Measurements from ENCODE around the gene ZNF487.
"Not testable (repeated sequence)": the region's sequence is repeated elsewhere in the genome, so short reads cannot be mapped to it uniquely, and the experiment has no call there.

ZNF487 gene

DNA sequence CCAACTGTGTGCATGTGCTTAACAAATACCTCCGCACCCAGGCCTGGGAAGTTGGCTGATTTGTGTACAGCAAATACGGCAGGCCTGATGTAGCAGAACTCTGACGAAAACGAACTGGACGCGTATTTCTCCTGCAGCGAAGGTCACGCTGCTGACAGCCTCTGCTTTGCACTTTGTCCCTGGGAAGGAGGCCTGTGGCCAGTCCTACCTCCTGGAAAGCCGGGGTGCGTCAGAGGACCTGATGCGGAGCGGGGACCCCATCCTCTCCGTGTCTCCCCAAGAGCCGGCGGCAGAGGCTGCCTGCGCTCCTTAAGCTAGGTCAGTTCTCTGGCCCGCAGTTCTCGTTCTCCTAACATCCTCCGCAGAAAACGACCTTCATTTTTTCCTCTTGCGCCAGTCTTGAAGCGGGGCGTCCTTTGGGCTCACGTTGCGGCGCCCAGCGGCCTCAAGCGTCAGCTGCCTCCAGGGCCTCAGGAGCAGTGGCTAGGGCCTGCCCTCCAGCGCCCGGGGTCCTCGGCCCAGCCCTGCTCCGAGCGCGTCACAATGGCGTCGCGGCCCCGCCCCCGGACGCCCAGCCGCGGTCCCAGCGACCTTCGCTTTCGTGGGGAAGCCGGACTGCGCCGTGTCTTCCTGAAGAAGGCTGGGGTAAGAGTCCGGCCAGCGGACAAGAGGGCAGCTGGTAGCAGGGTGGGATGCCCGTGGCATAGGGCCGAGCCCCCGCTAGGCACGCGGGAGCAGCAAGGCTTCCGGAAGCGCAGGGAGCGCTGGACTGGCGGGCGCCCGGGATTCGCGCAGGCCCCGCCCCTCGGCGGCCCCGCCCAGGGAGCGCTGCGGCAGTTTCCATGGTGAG lies at the start of gene ZNF487:
TSS of gene ZNF487 (plus strand) at position 821 of the 850 bp plus-strand sequence. CDS start 38,703 bp downstream, outside the sequence.
- DNase-seq (ENCODE audit: low read depth in 2 of 2), result peak; percentile 76 to 77

DNA sequence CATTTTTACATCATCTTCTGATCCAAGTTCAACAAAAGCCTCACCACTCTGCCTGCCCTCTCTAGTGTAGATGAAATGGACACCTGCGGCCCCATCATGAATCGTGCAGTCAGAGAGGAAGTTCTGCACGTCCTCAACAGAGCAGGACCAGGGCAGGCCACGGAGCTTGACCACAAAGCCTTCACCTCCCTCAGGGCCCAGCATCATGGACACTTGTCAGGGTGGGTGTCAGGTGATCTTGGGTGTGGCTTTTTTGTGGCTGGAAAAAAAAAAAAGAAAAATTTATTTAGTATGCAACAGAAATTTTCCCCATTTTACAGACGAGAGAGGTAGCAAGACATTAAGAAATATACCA lies 49.3 kb upstream of the ZNF487 start:
- DNase-seq (ENCODE audit: low read depth in 2 of 2), result no peak

DNA sequence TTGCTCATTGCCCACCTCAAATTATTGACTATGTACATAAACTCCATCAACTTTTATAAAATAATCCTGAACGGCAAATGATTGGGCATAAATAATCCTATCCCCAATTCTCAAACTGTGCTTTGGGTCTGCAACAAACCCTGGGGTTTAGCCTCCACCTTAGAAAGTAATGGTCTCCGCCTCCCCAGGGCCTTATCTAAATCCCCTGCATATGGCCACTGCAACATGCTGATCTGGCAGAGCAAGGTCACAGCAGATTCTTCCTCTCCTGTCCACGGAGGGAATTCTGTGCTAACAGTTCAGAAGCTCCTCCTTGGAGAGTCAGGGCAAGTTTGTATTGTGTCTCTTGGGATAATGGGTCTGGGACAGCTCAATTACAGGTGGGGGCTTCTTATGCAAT lies 47.0 kb upstream of the ZNF487 start:
- DNase-seq (ENCODE audit: low read depth in 2 of 2), result no peak

DNA sequence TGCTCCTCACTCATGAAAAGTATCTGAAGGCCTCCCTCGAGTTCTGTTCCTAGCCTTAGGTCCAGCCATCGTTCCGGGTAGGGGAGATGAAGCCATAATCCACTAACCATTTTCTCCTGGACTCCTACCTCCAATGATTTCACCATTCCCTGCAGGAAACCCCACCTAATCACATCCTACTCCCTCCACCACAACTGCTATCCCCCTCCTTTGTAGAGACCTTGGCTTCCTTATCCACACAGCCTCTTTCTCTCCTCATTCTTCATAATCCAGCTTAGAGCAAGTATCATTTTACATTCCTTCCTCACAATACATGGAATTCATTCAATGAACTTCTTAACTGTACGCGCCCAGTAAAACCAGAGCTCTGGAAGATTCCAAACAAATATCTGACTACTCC lies 46.6 kb upstream of the ZNF487 start:
- no peak for DNase-seq (ENCODE audit: low read depth in 2 of 2)

DNA sequence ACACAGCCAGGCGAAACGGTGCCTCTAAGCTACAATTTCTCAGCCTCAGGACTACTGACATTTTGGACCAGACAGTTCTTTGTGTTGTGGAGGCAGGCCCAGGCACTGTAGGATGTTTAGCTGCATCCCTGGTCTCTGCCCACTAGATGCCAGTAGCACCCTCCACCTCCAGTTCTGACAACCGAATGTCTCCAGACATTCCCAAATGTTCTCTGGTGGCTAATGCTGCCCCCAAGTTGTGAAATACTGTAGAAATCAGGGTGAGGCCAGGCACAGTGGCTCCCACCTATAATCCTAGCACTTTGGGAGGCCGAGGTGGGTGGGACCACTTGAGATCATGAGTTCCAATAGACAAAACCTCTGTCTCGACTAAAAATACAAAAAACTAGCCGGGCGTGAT lies 46.2 kb upstream of the ZNF487 start:
- DNase-seq (ENCODE audit: low read depth in 2 of 2), result no peak

DNA sequence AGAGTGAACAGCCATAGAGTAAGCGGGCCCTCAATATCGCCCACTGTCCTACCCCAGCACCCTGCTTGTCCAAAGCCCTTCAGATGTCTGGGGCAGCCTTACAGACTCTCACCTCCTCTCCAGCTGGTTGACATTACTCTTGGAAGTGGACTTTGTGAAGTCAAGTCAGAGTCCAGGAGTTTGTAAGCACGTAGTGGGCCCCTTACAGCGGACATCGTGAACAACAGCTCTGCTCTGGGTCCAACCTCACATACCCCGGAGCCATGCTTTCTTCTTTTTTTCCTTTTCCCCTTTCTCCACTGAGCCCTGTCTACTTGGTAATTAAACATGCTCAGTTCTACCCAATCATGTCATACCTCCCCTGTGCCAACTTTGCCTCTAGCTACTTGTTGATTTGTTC lies 45.4 kb upstream of the ZNF487 start:
- DNase-seq (ENCODE audit: low read depth in 2 of 2), result no peak

DNA sequence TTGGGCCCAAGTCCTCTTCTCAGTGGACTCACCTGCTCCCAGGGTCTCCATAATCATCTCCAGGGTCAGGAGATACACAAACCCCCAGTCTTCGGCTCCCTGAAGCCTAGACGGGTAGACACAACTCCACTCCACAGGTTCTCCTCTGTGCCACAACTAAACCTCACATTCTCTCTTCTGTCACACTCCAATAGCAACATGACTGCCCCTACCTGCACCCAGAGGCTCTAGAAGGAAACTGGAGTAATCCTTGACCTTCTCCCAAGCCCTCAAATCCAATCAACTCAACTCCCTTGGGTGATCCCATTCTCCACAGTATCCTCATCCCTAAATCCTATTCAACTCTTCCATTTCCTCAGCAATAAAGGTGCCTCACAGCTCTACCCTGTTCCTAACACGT lies 44.2 kb upstream of the ZNF487 start:
- no peak for DNase-seq (ENCODE audit: low read depth in 2 of 2)

DNA sequence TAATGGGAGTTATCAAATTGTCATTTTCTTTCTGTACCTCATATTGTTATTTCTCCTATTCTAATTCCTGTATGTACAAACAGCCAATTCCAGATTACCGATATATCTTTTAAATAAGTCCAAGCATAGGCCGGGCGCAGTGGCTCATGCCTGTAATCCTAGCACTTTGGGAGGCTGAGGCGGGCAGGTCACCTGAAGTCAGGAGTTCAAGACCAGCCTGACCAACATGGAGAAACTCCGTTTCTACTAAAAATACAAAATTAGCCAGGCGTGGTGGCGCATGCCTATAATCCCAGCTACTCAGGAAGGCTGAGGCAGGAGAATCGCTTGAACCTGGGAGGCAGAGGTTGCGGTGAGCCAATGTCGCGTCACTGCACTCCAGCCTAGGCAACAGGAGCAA lies 43.7 kb upstream of the ZNF487 start:
- DNase-seq (ENCODE audit: low read depth in 2 of 2), result not testable (repeated sequence)

DNA sequence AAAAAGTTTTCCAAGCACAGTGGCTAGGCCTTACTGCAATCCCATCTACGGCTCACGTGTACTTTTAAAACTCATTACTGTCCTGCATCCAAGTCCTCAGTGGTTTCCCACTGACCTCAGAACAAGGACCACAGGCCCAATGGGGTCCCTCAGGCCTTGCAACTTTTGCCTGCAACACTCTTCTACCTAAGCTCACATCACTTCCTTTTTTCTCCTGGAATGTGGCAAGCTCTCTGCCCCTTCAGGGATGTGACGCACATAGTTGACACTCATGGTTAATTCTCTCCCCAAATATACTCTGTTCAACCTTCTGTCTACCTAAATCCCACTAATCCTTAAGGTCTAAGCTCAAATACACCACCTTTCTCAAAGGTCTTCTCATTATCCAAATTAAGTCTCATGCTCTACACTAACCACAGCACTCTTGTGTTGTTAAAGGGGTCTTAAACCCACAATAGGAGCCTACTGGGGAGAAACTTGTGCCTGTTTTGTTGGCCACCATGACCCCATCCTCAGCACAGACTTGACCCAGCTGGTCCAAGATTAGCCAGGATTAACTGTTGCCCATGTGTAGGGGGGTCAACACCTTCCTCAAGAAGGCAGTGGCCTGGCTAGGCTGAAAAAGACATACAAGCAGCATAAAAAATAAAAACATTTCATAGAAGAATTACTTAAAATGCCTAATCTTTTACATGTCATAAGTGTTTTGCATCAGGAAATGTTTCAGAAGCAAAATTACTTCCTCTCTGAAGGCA lies 43.1 kb upstream of the ZNF487 start:
- DNase-seq (ENCODE audit: low read depth in 2 of 2), result no peak

DNA sequence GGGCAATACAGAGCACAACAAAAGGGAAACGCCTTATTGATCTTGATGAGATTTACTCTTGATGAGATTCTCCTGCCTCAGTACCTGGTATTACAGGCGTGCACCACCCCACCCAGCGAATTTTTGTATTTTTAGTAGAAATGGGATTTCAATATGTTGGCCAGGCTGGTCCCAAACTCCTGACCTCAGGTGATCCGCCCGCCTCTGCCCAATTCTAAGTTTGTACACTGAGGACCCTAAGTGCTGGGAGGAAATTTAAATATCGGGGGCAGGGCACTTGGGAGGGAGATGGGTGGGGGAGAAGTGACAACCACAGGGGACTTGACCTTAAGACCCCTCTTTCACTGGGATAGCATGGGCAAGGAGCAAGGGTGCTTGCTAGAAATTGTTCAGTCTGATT lies 42.0 kb upstream of the ZNF487 start:
- no peak for DNase-seq (ENCODE audit: low read depth in 2 of 2)

DNA sequence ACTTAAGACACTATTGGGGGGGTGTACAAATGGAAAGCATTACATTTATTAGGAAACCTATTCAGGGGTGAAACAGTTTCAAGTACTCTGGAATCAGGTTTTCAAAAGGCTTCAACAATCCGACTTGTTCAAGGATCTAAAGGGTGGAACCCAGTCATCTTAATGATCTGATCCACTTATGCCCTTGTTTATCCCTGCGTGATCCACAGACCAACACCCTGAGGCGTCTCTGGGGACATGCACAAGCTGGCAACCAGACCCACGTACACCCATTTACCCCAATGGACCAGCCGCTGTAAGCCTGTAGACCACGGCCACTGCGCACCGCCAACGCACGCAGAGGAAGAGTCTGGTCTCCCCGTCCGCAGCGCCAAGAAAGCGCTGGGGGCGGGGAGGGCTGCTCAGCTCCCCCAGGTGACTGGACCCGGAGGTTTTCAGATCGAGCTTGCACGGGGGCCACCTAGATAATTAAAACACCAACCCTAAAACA lies 41.3 kb upstream of the ZNF487 start:
- DNase-seq (ENCODE audit: low read depth in 2 of 2), result no peak

DNA sequence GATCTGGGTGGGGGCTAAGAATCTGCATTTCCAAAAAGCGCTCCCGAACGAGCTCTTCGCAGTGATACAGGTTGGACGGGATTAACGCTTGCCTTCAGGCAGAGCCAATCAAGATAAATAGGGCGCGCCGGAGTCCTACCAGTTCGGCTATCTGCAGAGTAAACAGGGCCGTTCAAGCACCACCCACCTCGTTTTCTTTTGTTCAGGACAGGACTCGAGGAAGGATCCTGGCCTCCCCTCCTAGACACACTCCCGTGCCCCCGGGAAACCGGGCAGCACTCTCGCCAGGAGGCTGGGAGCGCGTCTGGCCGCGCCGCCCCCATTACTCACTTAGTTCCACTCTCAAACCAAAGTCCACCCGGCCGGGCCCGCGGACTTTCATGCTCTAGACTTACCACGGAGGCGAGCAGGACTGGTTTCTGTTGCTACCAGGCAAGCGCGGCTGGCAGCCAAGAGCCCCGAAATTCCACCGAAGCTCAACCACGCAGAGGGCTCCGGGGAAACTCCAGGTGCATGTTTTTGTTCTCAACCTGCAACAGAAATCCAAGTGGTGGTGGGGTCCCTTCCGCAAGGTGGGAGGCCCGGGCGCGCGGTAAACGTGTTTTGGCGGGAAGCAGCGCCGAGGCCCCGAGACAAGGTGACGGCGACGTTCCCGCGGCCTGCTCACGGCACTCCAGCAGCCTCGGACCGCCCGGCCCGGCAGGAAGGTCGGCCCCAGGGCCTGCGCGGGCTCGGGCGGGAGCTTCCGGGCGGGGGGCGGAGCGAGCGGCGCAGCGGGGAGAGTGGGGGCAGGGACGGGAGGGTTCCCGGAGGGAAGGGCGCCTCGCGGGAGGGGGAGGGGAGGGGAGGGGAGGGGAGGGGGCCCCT lies 40.6 kb upstream of the ZNF487 start:
- DNase-seq (ENCODE audit: low read depth in 2 of 2), result no peak

DNA sequence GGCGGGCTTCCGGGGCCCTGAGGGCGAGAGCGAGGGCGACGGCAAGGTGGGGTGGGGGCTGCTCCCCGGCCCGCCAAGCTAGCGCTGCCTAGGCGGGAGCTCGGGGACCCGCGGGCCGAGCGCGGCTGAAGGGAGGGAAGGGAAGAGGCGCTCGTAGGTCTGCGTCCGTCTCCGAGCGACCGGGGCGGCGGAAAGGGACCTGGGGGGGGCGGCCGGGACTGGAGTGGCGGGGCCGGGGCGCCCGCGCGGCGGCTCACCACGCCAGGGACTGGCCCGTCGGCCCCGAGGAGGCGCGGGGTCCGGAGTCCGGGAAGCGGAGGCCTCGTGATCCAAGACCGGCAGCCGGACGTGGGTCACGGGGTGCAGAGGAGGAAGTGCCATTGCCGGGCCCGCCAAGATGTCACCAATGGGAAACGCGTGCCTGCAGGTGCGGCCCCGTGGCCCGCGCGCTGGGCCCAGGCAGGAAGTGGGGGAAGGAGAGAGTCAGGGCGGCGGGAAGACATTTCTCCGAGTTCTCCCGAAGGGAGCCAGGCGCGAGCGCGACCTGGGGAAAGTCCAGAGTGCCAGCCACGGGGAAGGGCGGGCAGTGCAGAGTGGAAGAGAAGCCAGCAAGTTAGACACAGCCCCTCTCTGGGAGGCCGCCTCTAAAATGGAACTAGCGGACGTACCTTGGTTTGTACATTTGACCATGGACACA lies 39.8 kb upstream of the ZNF487 start:
- peak in 1 of 2 donors; percentile 37 for DNase-seq (ENCODE audit: low read depth in 2 of 2)

DNA sequence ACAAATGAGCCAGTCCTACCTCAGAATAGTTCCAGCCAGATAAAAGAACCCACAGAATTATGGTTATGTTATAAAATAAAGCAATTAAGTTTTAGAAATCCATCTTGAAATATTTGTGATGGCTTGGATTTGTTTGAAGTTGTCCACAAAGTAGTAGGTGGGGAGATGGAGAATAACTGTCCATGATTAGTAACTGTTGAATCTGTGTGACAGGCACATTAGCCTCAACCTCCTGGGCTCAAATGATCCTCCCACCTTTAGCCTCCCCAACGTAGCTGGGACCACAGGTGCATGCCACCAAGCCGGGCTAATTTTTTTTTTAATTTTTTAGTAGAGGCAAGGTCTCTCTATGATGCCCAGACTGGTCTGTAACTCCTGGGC lies 38.0 kb upstream of the ZNF487 start:
- DNase-seq (ENCODE audit: low read depth in 2 of 2), result no peak

DNA sequence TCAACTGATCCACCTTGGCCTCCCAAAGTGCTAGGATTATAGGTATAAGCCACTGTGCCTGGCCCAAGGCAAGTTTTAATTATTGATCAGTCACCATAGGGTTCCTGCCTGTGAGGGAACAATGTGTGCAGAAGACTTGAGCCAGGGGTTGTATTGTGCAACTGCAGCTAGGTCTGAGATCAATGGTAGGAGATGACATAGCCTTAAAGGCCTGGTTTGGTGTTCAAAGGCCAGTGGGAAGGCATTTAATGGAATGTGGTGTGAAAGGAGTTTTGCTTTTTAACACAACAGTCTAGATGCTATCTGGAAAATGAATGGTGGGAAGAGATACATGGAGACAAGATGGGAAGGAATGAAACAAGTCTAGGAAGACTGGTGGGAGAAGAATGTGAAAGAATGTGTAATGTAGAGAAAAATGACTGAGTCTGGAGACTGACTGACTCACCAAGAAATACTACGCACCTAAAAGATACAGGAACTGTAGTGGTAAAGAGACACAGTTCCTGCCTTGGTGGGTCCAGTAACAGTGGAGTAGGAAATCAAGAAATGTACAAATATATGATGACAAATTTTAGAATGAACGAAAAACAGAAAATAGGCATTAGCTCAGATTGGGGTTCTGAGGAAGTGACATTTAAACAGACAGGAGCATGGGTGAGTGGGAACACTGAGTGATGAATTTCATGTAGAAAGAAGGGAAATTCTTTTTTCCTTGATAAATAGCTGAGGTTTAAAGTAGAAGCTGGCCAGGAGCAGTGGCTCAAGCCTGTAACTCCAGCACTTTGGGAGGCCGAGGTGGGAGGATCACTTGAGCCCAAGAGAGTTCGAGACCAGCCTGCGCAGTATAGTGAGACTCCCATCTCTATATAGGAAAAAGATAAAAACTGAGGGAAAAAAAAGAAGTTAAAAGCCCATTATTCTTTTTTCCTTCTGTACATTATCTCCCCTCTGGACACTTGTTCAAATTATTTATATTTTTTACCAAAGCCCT lies 37.3 kb upstream of the ZNF487 start:
- no peak for DNase-seq (ENCODE audit: low read depth in 2 of 2)

DNA sequence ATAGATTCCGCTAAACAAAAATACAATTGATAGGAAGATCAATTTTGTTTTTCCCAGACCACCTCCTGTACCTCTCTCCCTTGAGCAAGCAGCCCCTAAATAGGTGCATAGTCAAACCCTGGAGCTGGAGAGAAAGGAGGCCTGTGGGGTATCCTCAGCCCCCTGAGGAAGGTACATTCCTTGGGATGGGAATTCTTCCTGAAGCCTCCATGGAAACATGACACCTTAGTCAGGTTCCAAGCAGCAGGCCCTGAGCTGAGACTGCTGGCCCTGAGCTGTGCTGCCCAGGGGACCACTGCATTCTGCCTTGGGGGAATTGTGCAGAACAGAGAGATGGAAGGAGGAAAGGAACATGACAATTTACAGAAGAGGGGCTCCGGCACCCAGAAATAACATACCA lies 35.3 kb upstream of the ZNF487 start:
- no peak for DNase-seq (ENCODE audit: low read depth in 2 of 2)

DNA sequence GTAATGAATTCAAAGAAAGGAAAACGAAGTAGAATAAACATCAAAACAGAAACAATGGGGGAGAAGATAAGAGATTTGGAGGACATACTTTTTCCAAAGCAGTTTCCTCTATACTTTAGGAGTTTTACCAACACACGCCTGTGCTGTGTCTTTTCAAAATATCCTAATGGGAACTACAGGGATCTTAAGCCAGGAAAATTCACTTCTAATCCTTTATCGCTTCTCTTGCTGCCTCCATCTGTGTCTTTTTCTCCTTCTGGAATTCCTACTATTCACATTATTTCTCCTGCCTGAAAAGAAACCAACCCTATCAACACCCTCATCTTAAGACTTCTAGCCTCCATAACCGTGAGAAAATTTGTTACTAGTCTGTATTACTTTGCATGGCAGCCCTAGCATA lies 34.7 kb upstream of the ZNF487 start:
- DNase-seq (ENCODE audit: low read depth in 2 of 2), result no peak

DNA sequence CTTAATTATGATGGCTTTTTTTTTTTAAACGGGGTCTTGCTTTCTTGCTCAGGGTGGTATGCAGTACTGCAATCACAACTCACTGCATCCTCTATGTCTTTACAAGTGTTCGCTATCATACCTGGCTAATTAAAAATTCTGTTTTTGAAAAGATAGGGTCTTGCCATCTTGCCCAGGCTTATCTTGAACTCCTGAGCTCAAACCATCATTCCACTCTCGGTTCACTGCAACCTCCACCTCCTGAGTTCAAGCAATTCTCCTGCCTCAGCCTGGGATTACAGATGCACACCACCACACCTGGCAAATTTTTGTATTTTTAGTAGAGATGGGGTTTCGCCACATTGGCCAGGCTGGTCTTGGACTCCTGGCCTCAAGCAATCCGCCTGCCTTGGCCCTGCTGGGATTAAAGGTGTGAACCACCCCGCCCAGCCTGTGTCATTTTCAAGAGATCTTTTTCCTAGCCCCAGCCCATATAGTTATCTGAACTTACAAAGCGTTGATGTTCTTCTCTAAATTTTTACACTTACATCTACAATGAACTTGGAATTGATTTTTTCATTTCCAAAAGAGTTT lies 33.9 kb upstream of the ZNF487 start:
- no peak for DNase-seq (ENCODE audit: low read depth in 2 of 2)

DNA sequence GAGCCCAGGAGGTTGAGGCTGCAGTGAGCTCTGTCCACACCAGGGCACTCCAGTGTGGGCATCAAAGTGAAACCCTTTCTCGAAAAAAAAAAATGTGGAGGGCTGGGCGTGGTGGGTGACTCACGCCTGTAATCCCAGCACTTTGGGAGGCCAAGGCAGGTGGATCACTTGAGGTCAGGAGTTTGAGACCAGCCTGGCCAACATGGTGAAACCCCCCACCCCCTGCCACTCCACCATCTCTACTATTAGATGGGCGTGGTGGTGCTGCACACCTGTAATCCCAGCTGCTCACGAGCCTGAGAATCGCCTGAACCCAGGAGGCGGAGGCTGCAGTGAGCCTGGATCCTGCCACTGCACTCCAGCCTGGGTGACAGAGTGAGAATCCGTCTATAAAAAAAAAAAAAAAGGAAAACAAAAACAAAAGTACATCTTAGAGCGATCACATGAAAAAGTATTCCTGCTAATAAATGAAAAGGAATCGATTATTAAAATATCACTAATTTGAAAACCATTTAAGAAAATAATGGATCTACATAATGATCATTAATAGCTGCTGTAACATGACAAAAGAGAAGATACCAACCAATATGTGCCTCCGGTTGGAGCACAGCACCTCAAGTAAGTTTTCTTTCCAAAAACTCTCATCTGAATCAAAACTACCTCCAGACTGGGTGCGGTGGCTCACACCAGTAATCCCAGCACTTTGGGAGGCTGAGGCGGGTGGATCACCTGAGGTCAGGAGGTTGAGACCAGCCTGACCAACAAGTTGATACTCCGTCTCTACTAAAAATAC lies 32.8 kb upstream of the ZNF487 start:
- no peak for DNase-seq (ENCODE audit: low read depth in 2 of 2)

All from stimulated activated CD8-positive, alpha-beta memory T cell treated with anti-CD3 and anti-CD28 coated beads, Interleukin-7, amount 100 ng/mL, for 1 hour (primary cell).